Measurements from ENCODE around the gene RNF149.

RNF149 gene

DNA sequence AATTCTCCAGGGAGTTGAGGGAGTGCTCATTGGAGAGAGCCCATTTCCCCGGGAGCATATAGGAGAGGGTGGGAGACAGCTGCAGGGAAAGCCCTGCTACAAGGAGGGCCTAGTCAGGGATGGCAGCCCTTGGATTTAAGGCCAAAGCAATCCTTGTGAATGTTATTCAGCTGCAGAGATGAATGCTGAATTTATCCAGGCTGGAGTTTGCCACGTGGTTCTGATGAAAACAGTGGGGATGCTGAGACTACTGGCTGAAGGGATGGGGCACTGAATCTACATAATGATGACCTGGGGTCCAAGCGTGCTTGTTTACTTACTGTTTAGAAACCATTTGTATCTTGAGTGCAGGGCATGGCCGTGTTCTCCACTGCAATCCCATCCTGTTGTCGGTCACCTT lies 35.6 kb upstream of the RNF149 start:
- H3K36me3 ChIP-seq (ENCODE audit: insufficient read depth, low read depth, low read length) = no peaks in the 10 kb centered on the region
- H3K27ac ChIP-seq (ENCODE audit: low read length) = no peak overlapping the region
- peaks cover 15% of the 10 kb centered on the region for H3K4me1 ChIP-seq (ENCODE audit: insufficient read depth, low read length)
- no peaks in the 10 kb centered on the region for H3K9me3 ChIP-seq (ENCODE audit: insufficient read depth, low read depth, low read length)
- no peak overlapping the region for H3K9ac ChIP-seq (ENCODE audit: low read depth, low read length)
- H3K4me3 ChIP-seq (ENCODE audit: low read length) = no peak overlapping the region
- no peaks in the 10 kb centered on the region; the same call in 1 of the 2 replicates for H3K27me3 ChIP-seq (ENCODE audit: insufficient read depth, low read length)

DNA sequence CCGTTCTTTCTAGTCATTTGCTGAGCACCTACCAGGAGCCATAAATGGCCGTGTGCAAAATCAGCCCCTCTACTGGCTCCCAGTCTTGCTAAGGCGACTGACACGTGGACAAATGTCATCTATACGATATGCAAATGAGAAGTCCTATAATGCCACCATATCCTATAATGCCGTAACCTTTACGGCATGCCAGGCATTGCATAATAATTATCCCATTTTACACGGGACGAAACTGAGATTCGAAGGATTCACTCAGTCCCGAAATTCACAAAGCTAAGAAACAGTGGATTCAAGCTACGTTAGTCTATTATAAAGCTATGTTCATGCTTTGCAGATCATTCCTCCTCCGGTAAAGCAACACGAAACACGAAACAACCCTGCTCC lies 34.1 kb upstream of the RNF149 start:
- H3K4me1 ChIP-seq (ENCODE audit: insufficient read depth, low read length) = peaks cover 23% of the 10 kb centered on the region
- no peak overlapping the region for H3K9ac ChIP-seq (ENCODE audit: low read depth, low read length)
- H3K27ac ChIP-seq (ENCODE audit: low read length) = no peak overlapping the region
- H3K27me3 ChIP-seq (ENCODE audit: insufficient read depth, low read length) = no peaks in the 10 kb centered on the region; the same call in 1 of the 2 replicates
- no peaks in the 10 kb centered on the region for H3K36me3 ChIP-seq (ENCODE audit: insufficient read depth, low read depth, low read length)
- H3K4me3 ChIP-seq (ENCODE audit: low read length) = no peak overlapping the region
- no peaks in the 10 kb centered on the region for H3K9me3 ChIP-seq (ENCODE audit: insufficient read depth, low read depth, low read length)

DNA sequence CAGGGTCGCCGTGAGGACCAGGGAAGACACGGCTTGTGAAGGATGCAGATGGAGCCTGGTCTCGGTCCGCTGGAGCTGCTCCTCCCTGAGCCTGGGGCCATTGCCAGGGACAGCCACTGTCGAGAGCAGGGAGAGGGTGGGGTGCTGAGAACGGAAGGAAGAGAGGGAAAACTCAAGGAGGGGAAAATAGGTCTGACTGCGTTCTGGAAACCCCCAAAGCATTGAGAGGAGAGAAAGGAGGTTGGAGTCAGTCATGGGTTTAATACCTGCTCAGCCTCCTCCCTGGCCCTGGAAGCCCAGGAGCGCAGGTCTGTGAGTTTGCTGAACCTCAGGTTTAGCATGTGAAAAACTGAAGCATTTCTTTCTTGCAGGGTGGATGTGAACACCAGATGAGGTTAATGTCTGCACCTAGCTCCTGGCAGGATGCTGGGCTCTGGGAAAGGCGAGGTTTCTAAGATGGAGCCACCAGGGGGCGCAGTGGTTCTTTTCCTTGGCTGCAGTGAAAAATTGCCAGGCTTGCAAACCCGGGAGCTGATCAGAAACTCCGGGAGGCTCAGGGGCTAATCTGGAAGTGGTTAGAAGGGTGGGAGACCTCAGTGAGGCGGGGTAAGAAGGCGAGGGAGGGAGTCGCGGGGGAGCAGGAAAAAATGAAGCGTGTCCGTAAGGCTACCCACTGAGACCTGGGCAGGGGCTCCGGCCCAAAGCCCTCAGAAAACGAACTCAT lies 33.6 kb upstream of the RNF149 start:
- Histone ChIP-seq H3K9ac (ENCODE audit: low read depth, low read length) (no peak overlapping the region), H3K4me1 (ENCODE audit: insufficient read depth, low read length) (peaks cover 23% of the 10 kb centered on the region), H3K9me3 (ENCODE audit: insufficient read depth, low read depth, low read length) (no peaks in the 10 kb centered on the region), H3K27ac (ENCODE audit: low read length) (no peak overlapping the region), H3K4me3 (ENCODE audit: low read length) (no peak overlapping the region), H3K36me3 (ENCODE audit: insufficient read depth, low read depth, low read length) (no peaks in the 10 kb centered on the region), H3K27me3 (ENCODE audit: insufficient read depth, low read length) (no peaks in the 10 kb centered on the region; the same call in 1 of the 2 replicates)

DNA sequence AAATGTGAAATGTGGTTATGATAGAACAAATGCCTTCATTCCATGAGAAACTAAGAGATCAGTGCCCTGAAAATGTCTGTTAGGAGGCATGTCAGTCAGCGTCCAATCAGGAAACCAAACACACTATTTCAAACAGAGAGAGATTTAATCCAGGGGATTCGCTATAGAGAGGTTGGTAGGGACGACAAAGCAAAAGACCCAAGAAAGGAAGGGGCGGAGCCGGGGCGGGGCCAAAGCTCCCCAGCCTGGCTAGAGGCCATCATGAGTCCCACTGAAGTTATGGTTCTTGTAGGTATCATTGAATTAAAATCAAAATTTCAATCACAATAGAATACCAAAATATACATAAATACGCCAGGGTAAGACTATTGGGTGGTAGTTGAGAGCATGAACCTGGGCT lies 32.9 kb upstream of the RNF149 start:
- H3K9ac ChIP-seq (ENCODE audit: low read depth, low read length) = no peak overlapping the region
- H3K9me3 ChIP-seq (ENCODE audit: insufficient read depth, low read depth, low read length) = no peaks in the 10 kb centered on the region
- H3K27me3 ChIP-seq (ENCODE audit: insufficient read depth, low read length) = no peaks in the 10 kb centered on the region; the same call in 1 of the 2 replicates
- no peak overlapping the region for H3K27ac ChIP-seq (ENCODE audit: low read length)
- H3K36me3 ChIP-seq (ENCODE audit: insufficient read depth, low read depth, low read length) = no peaks in the 10 kb centered on the region
- no peak overlapping the region for H3K4me3 ChIP-seq (ENCODE audit: low read length)
- H3K4me1 ChIP-seq (ENCODE audit: insufficient read depth, low read length) = peaks cover 23% of the 10 kb centered on the region

DNA sequence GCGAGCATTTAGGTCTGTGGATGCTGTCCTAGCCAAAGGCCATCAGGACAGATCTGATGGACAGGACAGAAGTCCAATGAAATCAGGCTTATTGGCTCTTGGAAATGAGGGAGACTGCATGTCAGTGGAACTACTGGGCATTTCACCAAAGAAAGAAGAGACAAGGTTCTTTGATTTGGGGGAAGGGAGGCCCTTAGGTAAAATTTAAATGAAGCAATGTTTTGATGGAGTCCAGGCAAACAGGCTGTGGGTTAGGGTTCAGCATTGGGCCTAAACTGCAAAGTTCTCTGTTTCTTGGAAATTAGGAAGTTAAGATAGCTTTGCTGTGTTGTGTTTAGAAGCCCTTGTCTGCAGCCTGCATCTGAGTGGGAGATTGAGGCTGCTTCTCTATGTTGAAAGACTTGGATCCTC lies 31.6 kb upstream of the RNF149 start:
- peaks cover 23% of the 10 kb centered on the region for H3K4me1 ChIP-seq (ENCODE audit: insufficient read depth, low read length)
- no peaks in the 10 kb centered on the region for H3K9me3 ChIP-seq (ENCODE audit: insufficient read depth, low read depth, low read length)
- no peaks in the 10 kb centered on the region; the same call in 1 of the 2 replicates for H3K27me3 ChIP-seq (ENCODE audit: insufficient read depth, low read length)
- peak overlapping the region; percentile 63; the same call in 1 of the 2 replicates for H3K9ac ChIP-seq (ENCODE audit: low read depth, low read length)
- H3K4me3 ChIP-seq (ENCODE audit: low read length) = peak overlapping the region; percentile 63; the same call in 1 of the 2 replicates
- no peaks in the 10 kb centered on the region for H3K36me3 ChIP-seq (ENCODE audit: insufficient read depth, low read depth, low read length)
- H3K27ac ChIP-seq (ENCODE audit: low read length) = no peak overlapping the region

DNA sequence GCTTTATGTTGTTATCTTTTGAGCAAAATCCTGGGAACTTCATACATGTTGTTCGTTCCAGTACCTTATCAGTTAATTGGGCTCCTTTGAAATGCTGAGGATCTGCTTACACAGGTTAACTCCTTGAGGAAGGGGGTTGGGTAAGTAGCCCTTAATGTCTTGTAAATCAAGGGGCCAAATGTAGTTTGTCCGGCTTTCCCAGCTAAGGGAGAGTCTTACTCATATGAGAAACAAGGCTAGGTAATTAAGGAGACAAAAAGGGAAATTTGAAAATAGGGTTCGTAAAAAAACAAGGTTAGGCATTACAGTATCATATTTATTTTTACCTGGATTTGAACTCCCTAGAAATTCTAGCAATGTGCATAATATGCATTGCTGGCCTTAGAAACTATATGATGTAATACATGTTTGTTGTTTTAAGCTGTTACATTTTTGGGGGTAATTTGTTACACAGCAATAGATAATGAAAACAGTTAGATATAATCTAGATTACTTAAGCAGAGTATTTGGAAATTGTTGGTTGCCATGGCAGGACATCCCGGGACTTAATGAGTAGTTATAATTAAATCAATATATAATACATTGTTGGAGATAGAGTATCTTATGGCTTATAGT lies 30.9 kb upstream of the RNF149 start:
- peak overlapping the region; percentile 47 for H3K27ac ChIP-seq (ENCODE audit: low read length)
- H3K4me1 ChIP-seq (ENCODE audit: insufficient read depth, low read length) = peaks cover 23% of the 10 kb centered on the region

DNA sequence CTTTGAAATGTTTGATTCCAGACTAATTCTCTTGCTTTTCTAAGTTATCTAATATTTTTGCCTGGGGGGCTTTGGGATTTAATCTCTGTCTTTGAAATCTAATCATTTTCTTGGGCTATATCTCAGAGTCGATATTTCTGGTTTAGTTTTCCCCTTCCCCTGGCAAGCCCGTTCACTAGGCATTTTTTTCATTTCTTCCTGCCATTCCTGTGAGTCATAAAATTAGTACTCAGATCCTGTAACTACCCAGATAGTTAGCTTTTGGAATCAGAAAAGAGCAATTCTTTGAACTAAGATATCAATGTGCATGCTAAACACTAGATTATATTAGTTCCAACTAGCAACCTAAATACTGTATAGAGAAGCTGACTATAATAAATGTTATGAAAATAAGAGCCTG lies 29.4 kb upstream of the RNF149 start:
- no peak overlapping the region for H3K4me3 ChIP-seq (ENCODE audit: low read length)
- peaks cover 23% of the 10 kb centered on the region for H3K4me1 ChIP-seq (ENCODE audit: insufficient read depth, low read length)
- no peaks in the 10 kb centered on the region; the same call in 1 of the 2 replicates for H3K27me3 ChIP-seq (ENCODE audit: insufficient read depth, low read length)
- no peaks in the 10 kb centered on the region for H3K9me3 ChIP-seq (ENCODE audit: insufficient read depth, low read depth, low read length)
- H3K9ac ChIP-seq (ENCODE audit: low read depth, low read length) = no peak overlapping the region
- no peak overlapping the region for H3K27ac ChIP-seq (ENCODE audit: low read length)
- no peaks in the 10 kb centered on the region for H3K36me3 ChIP-seq (ENCODE audit: insufficient read depth, low read depth, low read length)

More for the DNA sequence above, 30.9 kb upstream of the RNF149 start:
- H3K36me3 ChIP-seq (ENCODE audit: insufficient read depth, low read depth, low read length) = no peaks in the 10 kb centered on the region
- H3K4me3 ChIP-seq (ENCODE audit: low read length) = peak overlapping the region; percentile 63
- no peaks in the 10 kb centered on the region for H3K9me3 ChIP-seq (ENCODE audit: insufficient read depth, low read depth, low read length)
- H3K9ac ChIP-seq (ENCODE audit: low read depth, low read length) = peak overlapping the region; percentile 63; the same call in 1 of the 2 replicates
- no peaks in the 10 kb centered on the region; the same call in 1 of the 2 replicates for H3K27me3 ChIP-seq (ENCODE audit: insufficient read depth, low read length)

DNA sequence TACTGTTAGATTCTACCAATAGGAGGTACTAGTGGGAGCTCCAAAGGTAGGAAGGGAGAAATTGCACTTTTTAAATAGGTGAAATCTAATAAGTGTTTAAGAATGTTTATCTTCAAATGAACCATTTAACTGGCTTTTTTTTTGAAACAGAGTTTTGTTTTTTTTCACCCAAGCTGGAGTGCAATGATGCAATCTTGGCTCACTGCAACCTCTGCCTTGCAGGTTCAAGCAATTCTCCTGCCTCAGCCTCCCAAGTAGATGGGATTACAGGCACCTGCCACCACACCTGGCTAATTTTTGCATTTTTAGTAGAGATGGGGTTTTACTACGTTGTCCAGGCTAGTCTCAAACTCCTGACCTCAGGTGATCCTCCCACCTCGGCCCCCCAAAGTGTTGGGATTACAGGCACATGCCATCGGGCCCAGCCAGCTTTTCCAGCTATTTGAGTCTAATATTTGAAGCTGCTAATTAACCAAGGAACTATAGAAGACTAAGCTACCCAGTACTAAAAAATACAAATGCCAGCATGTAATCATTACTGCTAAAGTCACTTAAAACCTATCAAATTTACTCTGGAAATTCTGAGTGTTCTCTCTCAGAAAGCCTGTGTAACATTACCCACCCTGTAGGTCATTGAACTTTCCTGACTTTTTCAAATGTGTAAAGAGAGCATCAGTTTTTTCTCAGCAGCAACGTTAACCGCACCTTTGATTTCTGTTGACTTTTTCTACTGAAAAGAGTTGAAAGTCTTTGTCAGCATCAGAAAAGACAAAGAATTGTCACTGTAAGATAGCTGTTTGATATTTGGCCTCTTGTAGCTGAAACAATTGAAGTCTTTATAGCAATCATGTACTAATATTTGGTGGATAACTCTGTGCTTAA lies 24.6 kb upstream of the RNF149 start:
- Histone ChIP-seq H3K9me3 (ENCODE audit: insufficient read depth, low read depth, low read length) (no peaks in the 10 kb centered on the region), H3K27ac (ENCODE audit: low read length) (no peak overlapping the region), H3K36me3 (ENCODE audit: insufficient read depth, low read depth, low read length) (no peaks in the 10 kb centered on the region), H3K9ac (ENCODE audit: low read depth, low read length) (no peak overlapping the region), H3K4me3 (ENCODE audit: low read length) (no peak overlapping the region), H3K4me1 (ENCODE audit: insufficient read depth, low read length) (peaks cover 25% of the 10 kb centered on the region), H3K27me3 (ENCODE audit: insufficient read depth, low read length) (no peaks in the 10 kb centered on the region)

DNA sequence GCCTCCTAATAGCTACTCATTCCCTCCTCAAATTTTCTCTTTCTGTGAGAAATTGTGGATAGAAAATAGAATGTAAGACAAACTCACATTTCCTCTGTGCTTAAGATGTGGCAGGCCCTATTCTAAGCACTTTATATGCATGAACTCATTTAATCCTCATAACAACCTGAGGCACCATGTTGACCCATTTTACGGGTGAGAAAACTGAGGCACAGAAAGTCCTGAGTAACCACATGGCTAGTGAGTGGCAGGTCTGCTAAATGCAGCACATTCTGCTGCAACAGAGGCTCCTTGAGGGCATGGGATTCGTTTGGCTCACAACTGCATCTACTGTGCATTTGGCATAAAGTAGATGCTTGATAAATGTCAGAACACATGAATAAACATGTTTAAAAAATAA lies 22.7 kb upstream of the RNF149 start:
- no peaks in the 10 kb centered on the region for H3K27me3 ChIP-seq (ENCODE audit: insufficient read depth, low read length)
- H3K4me1 ChIP-seq (ENCODE audit: insufficient read depth, low read length) = peaks cover 29% of the 10 kb centered on the region
- H3K36me3 ChIP-seq (ENCODE audit: insufficient read depth, low read depth, low read length) = no peaks in the 10 kb centered on the region
- H3K27ac ChIP-seq (ENCODE audit: low read length) = no peak overlapping the region
- H3K9ac ChIP-seq (ENCODE audit: low read depth, low read length) = no peak overlapping the region
- no peak overlapping the region for H3K4me3 ChIP-seq (ENCODE audit: low read length)
- H3K9me3 ChIP-seq (ENCODE audit: insufficient read depth, low read depth, low read length) = peaks cover 5% of the 10 kb centered on the region; the same call in 1 of the 2 replicates

DNA sequence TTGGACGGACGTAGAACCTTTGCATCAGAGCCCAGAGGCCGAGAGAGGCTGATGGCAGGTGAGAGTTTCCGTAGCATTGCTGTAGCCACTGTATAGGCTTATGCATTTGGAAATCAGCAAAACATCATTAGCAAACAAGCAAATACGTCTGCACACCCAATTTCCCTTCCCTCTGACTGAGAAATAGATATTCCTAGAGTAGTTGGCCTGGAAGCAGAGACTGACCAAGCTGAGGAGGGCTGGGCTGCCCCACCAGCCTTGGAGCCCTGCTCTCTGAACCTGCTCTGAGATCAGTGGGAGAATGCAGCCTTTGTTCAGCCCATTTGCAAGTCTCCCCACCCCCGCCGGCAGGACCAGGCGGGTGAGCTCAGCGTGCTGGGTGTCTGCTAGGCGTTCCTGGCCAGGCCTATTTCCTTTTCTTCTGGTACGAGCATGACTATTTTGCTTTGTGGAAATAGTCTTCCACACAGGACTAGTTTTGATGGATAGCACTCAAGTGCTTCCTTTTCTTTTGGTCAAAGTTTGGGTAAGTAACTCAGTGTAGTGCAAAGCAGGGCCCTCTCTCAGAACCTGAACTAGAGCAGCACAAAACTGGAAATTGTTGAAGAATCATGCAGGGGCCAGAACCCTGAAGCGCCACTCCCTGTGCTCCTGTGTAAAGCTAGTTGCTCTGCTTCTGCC lies 21.9 kb upstream of the RNF149 start:
- Histone ChIP-seq H3K36me3 (ENCODE audit: insufficient read depth, low read depth, low read length) (no peaks in the 10 kb centered on the region), H3K9ac (ENCODE audit: low read depth, low read length) (peak overlapping the region; percentile 59; the same call in 1 of the 2 replicates), H3K4me1 (ENCODE audit: insufficient read depth, low read length) (peaks cover 29% of the 10 kb centered on the region), H3K27ac (ENCODE audit: low read length) (peak overlapping the region; percentile 6), H3K4me3 (ENCODE audit: low read length) (peak overlapping the region; percentile 21; the same call in 1 of the 2 replicates), H3K9me3 (ENCODE audit: insufficient read depth, low read depth, low read length) (peaks cover 13% of the 10 kb centered on the region), H3K27me3 (ENCODE audit: insufficient read depth, low read length) (no peaks in the 10 kb centered on the region)

DNA sequence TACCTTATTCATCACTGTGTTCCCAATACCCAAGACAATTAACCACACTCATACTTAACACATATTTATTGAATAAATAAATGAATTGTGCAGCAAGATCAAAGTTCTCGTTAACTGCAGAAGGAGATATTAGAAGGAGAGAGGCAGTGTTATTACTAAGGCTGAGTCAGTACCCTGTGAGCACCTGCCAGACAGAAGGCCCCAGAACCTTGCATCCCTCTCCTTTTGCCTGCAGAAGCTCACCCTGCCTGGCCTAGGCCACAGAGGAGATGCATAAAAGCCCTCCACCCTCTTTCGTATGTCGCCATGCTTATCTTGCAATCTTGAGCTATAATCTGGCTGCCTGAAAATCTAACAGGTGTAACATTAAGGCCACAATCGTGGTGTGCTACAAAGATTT lies 20.5 kb upstream of the RNF149 start:
- no peaks in the 10 kb centered on the region for H3K27me3 ChIP-seq (ENCODE audit: insufficient read depth, low read length)
- no peak overlapping the region for H3K27ac ChIP-seq (ENCODE audit: low read length)
- no peak overlapping the region for H3K9ac ChIP-seq (ENCODE audit: low read depth, low read length)
- no peaks in the 10 kb centered on the region for H3K36me3 ChIP-seq (ENCODE audit: insufficient read depth, low read depth, low read length)
- H3K4me1 ChIP-seq (ENCODE audit: insufficient read depth, low read length) = peaks cover 29% of the 10 kb centered on the region
- H3K9me3 ChIP-seq (ENCODE audit: insufficient read depth, low read depth, low read length) = peaks cover 16% of the 10 kb centered on the region
- no peak overlapping the region for H3K4me3 ChIP-seq (ENCODE audit: low read length)

Data from iPS-20b (cell line).